Smooth muscle cell (in vitro differentiated cells): ENCODE data around the gene TSEN54. TPM values are rescaled to one million over a fixed set of nuclear protein-coding genes. Genes with fewer than 3 reads are reported as not detected.

ENCODE experiments used
- DNase-seq: peaks from one replicate; lab custom pipeline; 2025; ENCODE audit not compliant: unreplicated experiment; lab: John Stamatoyannopoulos, UW
- H2AFZ ChIP-seq: fragments of 200-600 bp; sonication (generic); 2 replicates; pipeline ENCODE4 v1.6.0; 2016; ENCODE audit warnings: antibody characterized with exemption, low read depth, mild to moderate bottlenecking
- H3F3A ChIP-seq: fragments of 200-600 bp; sonication (generic); 2 replicates; pipeline ENCODE4 v1.6.0; 2017; ENCODE audit warnings: antibody characterized with exemption, low read depth
- H3K27ac ChIP-seq: fragments of 200-600 bp; sonication (generic); 2 replicates; pipeline ENCODE4 v1.5.1; 2016; ENCODE audit warnings: low read depth, mild to moderate bottlenecking
- H3K27me3 ChIP-seq: fragments of 200-600 bp; sonication (generic); 2 replicates; pipeline ENCODE4 v1.6.1; 2016; ENCODE audit warnings: low read depth, mild to moderate bottlenecking
- H3K36me3 ChIP-seq: fragments of 200-600 bp; sonication (generic); 2 replicates; pipeline ENCODE4 v1.5.1; 2016; ENCODE audit warnings: low read depth
- H3K4me1 ChIP-seq: fragments of 200-600 bp; sonication (generic); 2 replicates; pipeline ENCODE4 v1.5.1; 2016; ENCODE audit warnings: low read depth
- H3K4me2 ChIP-seq: fragments of 200-600 bp; sonication (generic); 2 replicates; pipeline ENCODE4 v1.6.0; 2016; ENCODE audit warnings: mild to moderate bottlenecking
- H3K4me3 ChIP-seq: fragments of 200-600 bp; sonication (generic); 2 replicates; pipeline ENCODE4 v1.5.1; 2016; ENCODE audit warnings: mild to moderate bottlenecking
- H3K79me2 ChIP-seq: fragments of 200-600 bp; sonication (generic); 2 replicates; pipeline ENCODE4 v1.6.0; 2016; ENCODE audit warnings: low read depth, mild to moderate bottlenecking
- H3K9ac ChIP-seq: fragments of 200-600 bp; sonication (generic); 2 replicates; pipeline ENCODE4 v1.6.0; 2016; ENCODE audit warnings: low read depth
- H3K9me3 ChIP-seq: fragments of 200-600 bp; sonication (generic); replicated peaks from 2 replicates; pipeline ENCODE4 v1.5.1; 2016; ENCODE audit warnings: low read depth
- H4K20me1 ChIP-seq: fragments of 200-600 bp; sonication (generic); 2 replicates; pipeline ENCODE4 v1.6.0; 2016; ENCODE audit warnings: low read depth
- CTCF ChIP-seq: fragments of 200-600 bp; sonication (generic); IDR thresholded peaks from 2 replicates; pipeline ENCODE4 v1.5.1; 2017; ENCODE audit warnings: borderline replicate concordance, mild to moderate bottlenecking, antibody characterized with exemption; ENCODE audit not compliant: insufficient read depth, poor library complexity, severe bottlenecking
- WGBS: methylation state at CpG from one replicate; pipeline ENCODE4 v1.1.7; 2016; ENCODE audit warnings: low lambda C conversion rate; 5-methylcytosine and 5-hydroxymethylcytosine counted together
- polyA plus RNA-seq: library from polyadenylated mRNA; unstranded; fragments of >200 nt; fragmentation: Nextera tagmentation; extraction: Ambion mirVana; gene quantifications from 2 replicates; pipeline ENCODE4 v1.2.1, GENCODE V29; 2016
- total RNA-seq: library from RNA; depleted of rRNA; stranded (reverse); fragments of >200 nt; gene quantifications from 2 replicates; pipeline ENCODE4 v1.2.3, GENCODE V29; 2014

The TSEN54 gene
- total and polyA plus RNA-seq, 2 experiments from 2014 or later = 15.1 TPM

- H3K36me3 ChIP-seq = no peaks in the 10 kb centered on the region
- H3K27me3 ChIP-seq = no peaks in the 10 kb centered on the region
- H3K27ac ChIP-seq = no peak overlapping the region
- H3K79me2 ChIP-seq = no peaks in the 10 kb centered on the region
- H3K9me3 ChIP-seq = no peaks in the 10 kb centered on the region
- peaks cover 51% of the 10 kb centered on the region for H4K20me1 ChIP-seq
- no peaks in the 10 kb centered on the region for H3K4me1 ChIP-seq
- no peaks in the 10 kb centered on the region for H3F3A ChIP-seq
- no peak overlapping the region for H3K4me2 ChIP-seq
- no peak overlapping the region for H3K9ac ChIP-seq
- H3K4me3 ChIP-seq = no peak overlapping the region
- DNase-seq = no peak
- H2AFZ ChIP-seq = no peak overlapping the region
- 94% methylated on average over 14 of the region's 14 CpGs for WGBS
- TF ChIP-seq CTCF = no peak
These were observed 26.1 kb upstream of the TSEN54 start for GRCh38 chr17:75490173-75490743.

- H3K9me3 ChIP-seq = no peaks in the 10 kb centered on the region
- no peak overlapping the region for H3K9ac ChIP-seq
- no peak for TF ChIP-seq CTCF
- no peak for DNase-seq
- no peaks in the 10 kb centered on the region for H3K79me2 ChIP-seq
- no peaks in the 10 kb centered on the region for H3K27me3 ChIP-seq
- WGBS = 98% methylated on average over 19 of the region's 19 CpGs
- H3K4me3 ChIP-seq = no peak overlapping the region
- H2AFZ ChIP-seq = no peak overlapping the region
- H3F3A ChIP-seq = no peaks in the 10 kb centered on the region
- H3K4me1 ChIP-seq = no peaks in the 10 kb centered on the region
- H4K20me1 ChIP-seq = peaks cover 43% of the 10 kb centered on the region
- no peak overlapping the region for H3K27ac ChIP-seq
- H3K4me2 ChIP-seq = no peak overlapping the region
- H3K36me3 ChIP-seq = no peaks in the 10 kb centered on the region
These were observed 25.2 kb upstream of the TSEN54 start for GRCh38 chr17:75490953-75491649.

DNA sequence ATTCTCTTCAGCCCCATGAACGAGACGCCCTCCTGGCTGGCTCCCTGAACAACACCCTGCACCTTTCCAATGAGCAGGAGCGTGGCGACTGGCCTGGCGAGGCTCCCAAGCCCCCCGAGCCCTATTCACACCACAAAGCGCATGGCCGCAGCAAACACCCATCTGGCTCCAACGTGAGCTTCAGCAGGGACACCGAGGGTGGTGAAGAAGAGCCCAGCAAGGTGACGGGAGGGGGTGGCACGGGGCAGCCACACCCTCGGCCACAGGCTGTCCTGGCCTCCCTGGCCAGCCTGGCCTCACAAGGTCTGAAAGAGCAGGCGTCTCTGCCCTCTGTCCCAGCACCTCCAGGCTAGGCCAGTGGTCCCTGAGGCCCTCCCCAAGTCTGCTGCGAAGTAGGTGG is 24.6 kb upstream of the TSEN54 start:
- Histone ChIP-seq H3K9ac (no peak overlapping the region), H3K9me3 (no peaks in the 10 kb centered on the region), H3F3A (no peaks in the 10 kb centered on the region), H3K36me3 (no peaks in the 10 kb centered on the region), H3K4me1 (no peaks in the 10 kb centered on the region), H3K79me2 (no peaks in the 10 kb centered on the region), H3K27me3 (no peaks in the 10 kb centered on the region), H4K20me1 (peaks cover 37% of the 10 kb centered on the region), H3K4me3 (no peak overlapping the region), H3K4me2 (no peak overlapping the region), H3K27ac (no peak overlapping the region), H2AFZ (no peak overlapping the region)
- no peak for DNase-seq
- TF ChIP-seq CTCF = no peak
- WGBS = 94% methylated on average over 15 of the region's 15 CpGs
